Uterus (tissue), 4 donors: ENCODE data around the gene MUC5B. TPM values are rescaled to one million over a fixed set of nuclear protein-coding genes. Genes with fewer than 3 reads are reported as not detected.

Experiments used
- DNase-seq, 2 donors: peaks; one replicate each; pipeline ENCODE4 v3.0.0-alpha.2; 2019 to 2020
- H3K27ac ChIP-seq, 2 donors: fragments of 200-600 bp; sonication (generic); 1 replicate in 1 of 2; 2 replicates in 1 of 2; pipeline ENCODE4 v1.5.1; 2016 to 2018
- H3K27me3 ChIP-seq, 2 donors: fragments of 200-600 bp; sonication (generic); one replicate each; pipeline ENCODE4 v1.5.1; 2018 to 2019; ENCODE audit warnings: control low read depth in 1 of 2
- H3K36me3 ChIP-seq, 2 donors: fragments of 200-600 bp; sonication (generic); one replicate each; pipeline ENCODE4 v1.5.1; 2019; ENCODE audit warnings: control low read depth in 1 of 2
- H3K4me1 ChIP-seq, 2 donors: fragments of 200-600 bp; sonication (generic); one replicate each; pipeline ENCODE4 v1.5.1; 2018 to 2019; ENCODE audit warnings: control low read depth in 1 of 2
- H3K4me3 ChIP-seq, 2 donors: fragments of 200-600 bp; sonication (generic); 1 replicate in 1 of 2; 2 replicates in 1 of 2; pipeline ENCODE4 v1.5.1; 2018 to 2019; ENCODE audit warnings: mild to moderate bottlenecking in 1 of 2
- H3K9me3 ChIP-seq, 2 donors: fragments of 200-600 bp; sonication (generic); one replicate each; pipeline ENCODE4 v1.5.1; 2019; ENCODE audit warnings: control low read depth in 1 of 2
- POLR2A ChIP-seq, 2 donors: fragments of 450-650 bp; IDR thresholded peaks; one replicate each; pipeline ENCODE4 v1.6.1; 2016; ENCODE audit warnings: antibody characterized with exemption in 2 of 2, mild to moderate bottlenecking in 1 of 2, moderate library complexity in 1 of 2
- intact Hi-C: fragments of 100-400 bp; cut with DNase I; formaldehyde crosslinking; loops from one replicate; pipeline ENCODE4 v1.15.1; 2023; ENCODE audit warnings: low total_unique reads
- total RNA-seq, 4 donors: library from RNA; depleted of rRNA in 3 of 4; stranded (reverse); fragments of >200 nt in 3 of 4; gene quantifications; one replicate each; pipeline versions ENCODE4 v1.1.0 to v1.2.4, GENCODE V29; 2014 to 2023
- TF ChIP-seq, protein P1 (sequence below), 4 experiments: fragments of 200-600 bp in 2 of 4; fragments of 450-650 bp in 2 of 4; sonication (generic) in 2 of 4; IDR thresholded peaks; one replicate each; pipeline ENCODE4 v1.5.1; 2016 to 2019; ENCODE audit warnings: antibody characterized with exemption in 4 of 4, mild to moderate bottlenecking in 2 of 4, moderate library complexity in 1 of 4
- donor health status: DM: yes; HTN: yes; CAD: no.

MUC5B gene
- total RNA-seq, 4 donors from 2014 or later: under 0.01 to 3.8 (median 0.71) TPM

DNA sequence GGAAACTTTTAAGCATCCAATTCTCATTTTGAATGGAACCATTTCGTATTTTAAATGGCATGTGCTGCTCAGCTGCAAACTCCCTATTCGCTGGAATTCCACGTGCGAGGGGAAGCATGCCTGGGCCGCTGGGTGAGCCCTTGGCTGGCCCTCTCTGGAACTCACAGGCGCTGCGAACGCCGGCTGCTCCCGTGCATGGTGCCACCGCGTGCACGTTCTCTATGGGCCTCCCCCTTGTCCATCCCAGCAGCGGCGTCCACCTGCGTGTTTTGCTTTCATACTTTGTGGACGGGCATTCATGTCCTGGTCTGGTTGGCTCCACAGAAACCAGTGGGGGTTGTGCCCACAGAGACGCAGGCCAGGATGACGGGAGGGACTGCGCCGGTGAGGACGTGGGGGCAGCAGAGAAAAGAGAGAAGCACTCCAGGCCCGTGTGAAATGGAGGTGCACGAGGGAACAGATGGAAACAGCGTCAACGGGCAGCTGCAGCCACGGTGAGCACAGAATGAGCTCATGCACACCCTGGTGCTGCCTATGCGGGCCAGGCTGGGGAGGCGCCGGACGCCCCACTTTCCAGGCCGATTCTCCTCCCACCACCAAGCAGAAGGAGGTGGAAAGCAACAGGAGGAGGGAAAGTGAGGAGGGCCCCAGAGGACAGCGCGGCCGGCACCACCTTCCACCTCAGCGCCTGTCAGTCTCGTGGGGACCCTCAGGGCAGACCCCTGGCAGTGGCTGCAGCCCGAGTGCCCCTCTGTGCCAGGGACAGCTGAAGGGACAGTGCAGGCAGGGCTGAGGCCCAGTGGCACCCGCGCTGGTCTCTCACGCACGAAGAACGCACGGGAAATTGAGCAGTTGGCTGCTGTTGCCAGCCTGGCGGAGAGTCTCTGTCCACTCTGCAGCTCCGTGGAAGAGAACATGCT lies 57.5 kb downstream of the MUC5B start:
- intact Hi-C loops: no loop called here
- Histone ChIP-seq H3K27me3 (no peaks in the 10 kb centered on the region), H3K9me3 (no peaks in the 10 kb centered on the region), H3K27ac (no peak overlapping the region), H3K36me3 (no peaks in the 10 kb centered on the region), H3K4me3 (no peak overlapping the region), H3K4me1 (no peaks in the 10 kb centered on the region)
- TF ChIP-seq POLR2A (IDR thresholded peaks at IDR 0.05): no peak
- TF ChIP-seq, protein P1, sequence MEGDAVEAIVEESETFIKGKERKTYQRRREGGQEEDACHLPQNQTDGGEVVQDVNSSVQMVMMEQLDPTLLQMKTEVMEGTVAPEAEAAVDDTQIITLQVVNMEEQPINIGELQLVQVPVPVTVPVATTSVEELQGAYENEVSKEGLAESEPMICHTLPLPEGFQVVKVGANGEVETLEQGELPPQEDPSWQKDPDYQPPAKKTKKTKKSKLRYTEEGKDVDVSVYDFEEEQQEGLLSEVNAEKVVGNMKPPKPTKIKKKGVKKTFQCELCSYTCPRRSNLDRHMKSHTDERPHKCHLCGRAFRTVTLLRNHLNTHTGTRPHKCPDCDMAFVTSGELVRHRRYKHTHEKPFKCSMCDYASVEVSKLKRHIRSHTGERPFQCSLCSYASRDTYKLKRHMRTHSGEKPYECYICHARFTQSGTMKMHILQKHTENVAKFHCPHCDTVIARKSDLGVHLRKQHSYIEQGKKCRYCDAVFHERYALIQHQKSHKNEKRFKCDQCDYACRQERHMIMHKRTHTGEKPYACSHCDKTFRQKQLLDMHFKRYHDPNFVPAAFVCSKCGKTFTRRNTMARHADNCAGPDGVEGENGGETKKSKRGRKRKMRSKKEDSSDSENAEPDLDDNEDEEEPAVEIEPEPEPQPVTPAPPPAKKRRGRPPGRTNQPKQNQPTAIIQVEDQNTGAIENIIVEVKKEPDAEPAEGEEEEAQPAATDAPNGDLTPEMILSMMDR (IDR thresholded peaks at IDR 0.05): no peak
- no peak for DNase-seq

DNA sequence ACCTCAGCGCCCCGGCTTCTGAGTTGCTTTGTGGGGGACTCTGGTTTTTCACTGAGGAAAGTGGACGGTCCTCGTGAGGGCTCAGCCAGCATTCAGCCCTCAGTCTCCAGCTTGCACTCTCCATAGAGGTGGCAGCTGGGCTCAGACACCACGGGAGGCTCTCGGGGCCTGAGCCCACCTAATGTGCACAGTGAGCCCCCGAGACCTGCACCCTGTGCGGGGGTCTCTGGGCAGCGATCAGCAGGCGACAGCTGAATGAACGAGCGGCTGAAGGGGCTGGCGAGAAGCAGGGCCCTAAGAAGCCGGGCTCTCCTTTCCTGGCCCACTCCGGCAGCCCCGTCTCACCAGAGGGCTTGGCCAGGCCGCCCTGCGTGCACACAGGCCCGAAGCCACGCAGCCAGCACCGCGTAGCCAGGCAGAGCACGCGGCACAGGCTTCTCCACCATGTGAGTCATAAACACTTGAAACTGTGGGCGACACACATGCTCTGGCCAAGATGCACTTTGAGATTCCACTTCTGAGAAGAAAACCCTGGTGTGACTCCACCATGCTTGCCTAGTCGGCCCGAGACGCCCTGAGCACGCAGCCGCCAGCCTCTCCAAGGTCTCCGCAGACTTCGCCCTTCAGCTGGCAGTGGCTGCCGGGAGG lies 58.6 kb downstream of the MUC5B start:
- intact Hi-C loops: no loop called here

DNA sequence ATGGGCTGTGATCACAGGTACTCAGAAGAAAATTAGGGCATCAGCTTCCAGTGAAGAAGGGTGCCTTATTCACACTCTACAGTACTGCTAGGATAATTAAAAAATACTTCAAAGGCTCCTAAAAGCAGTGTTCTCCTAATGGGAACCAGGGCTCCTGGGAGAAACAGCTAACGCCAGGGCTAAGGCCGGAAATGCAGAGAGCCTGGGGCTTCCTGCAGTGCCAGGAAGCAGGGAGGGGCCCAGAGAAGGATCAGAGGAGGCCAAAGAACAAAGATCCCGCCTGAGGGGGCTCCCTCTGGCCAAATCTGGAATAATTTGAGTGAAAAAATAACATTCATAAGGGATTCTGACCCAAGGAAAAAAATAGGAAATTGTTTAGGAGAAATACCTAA lies 59.1 kb downstream of the MUC5B start:
- DNase-seq: no peak
- Histone ChIP-seq H3K4me3 (no peak overlapping the region), H3K4me1 (no peaks in the 10 kb centered on the region), H3K9me3 (no peaks in the 10 kb centered on the region), H3K36me3 (no peaks in the 10 kb centered on the region), H3K27ac (no peak overlapping the region), H3K27me3 (no peaks in the 10 kb centered on the region)
- intact Hi-C loops: no loop called here
- TF ChIP-seq POLR2A (IDR thresholded peaks at IDR 0.05): no peak
- TF ChIP-seq, protein P1 (IDR thresholded peaks at IDR 0.05): no peak

More for the DNA sequence above, 58.6 kb downstream of the MUC5B start:
- Histone ChIP-seq H3K9me3 (no peaks in the 10 kb centered on the region), H3K4me1 (no peaks in the 10 kb centered on the region), H3K27ac (no peak overlapping the region), H3K36me3 (no peaks in the 10 kb centered on the region), H3K4me3 (no peak overlapping the region), H3K27me3 (no peaks in the 10 kb centered on the region)
- TF ChIP-seq, protein P1 (IDR thresholded peaks at IDR 0.05): no peak
- no peak for TF ChIP-seq POLR2A (IDR thresholded peaks at IDR 0.05)
- no peak for DNase-seq

DNA sequence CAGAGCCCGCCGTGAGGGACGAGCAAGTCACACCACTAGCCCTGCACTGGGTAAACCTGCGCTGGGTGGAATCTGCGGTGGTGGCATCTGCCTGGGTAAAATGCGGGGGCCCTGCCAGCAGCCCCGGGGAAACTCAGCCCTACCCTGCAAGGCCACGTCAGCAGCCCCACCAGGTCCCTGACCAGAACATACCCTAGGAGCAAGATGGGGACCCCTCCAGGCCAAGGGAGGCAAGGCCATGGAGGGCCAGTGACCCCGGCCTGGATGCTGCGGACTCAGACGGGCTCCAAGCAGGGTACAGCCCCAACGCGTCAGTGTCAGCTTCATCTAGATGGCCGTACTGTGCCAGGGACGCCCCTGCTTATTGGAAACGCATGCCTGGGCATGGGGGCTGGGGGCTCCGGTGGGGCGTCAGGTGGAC lies 60.2 kb downstream of the MUC5B start:
- intact Hi-C loops: no loop called here
- no peak for DNase-seq

More for the DNA sequence above, 60.2 kb downstream of the MUC5B start:
- Histone ChIP-seq H3K27ac (no peak overlapping the region), H3K9me3 (no peaks in the 10 kb centered on the region), H3K36me3 (no peaks in the 10 kb centered on the region), H3K27me3 (no peaks in the 10 kb centered on the region), H3K4me1 (no peaks in the 10 kb centered on the region), H3K4me3 (no peak overlapping the region)
- TF ChIP-seq POLR2A (IDR thresholded peaks at IDR 0.05): no peak
- TF ChIP-seq, protein P1 (IDR thresholded peaks at IDR 0.05): no peak
